Endometrial microvascular endothelial cells (primary cell): Measurements from ENCODE around the gene PSME2. TPM values are rescaled to one million over a fixed set of nuclear protein-coding genes. Genes with fewer than 3 reads are reported as not detected.

Experiments used
- in situ Hi-C: cut with HindIII; loops from 2 replicates; pipeline ENCODE4 v1.10.0; 2017; ENCODE audit warnings: low sequenced_read_pairs, low pct_unique_long_range_greater_than_20kb; ENCODE audit errors: inconsistent ontology term
- total RNA-seq: library from RNA; depleted of rRNA; stranded (reverse); fragments of >200 nt; gene quantifications from one replicate; pipeline ENCODE4 v1.2.3, GENCODE V29; 2015; ENCODE audit errors: inconsistent ontology term

Gene PSME2
- total RNA-seq, 1 donor from 2014 or later = 142 TPM

GRCh38 chr14:24160499-24160849, 14.1 kb upstream of the PSME2 start:
- in situ Hi-C loops = no loop called here

- in situ Hi-C loops = no loop called here
These were observed 13.5 kb upstream of the PSME2 start for GRCh38 chr14:24159777-24160498.

- in situ Hi-C loops = no loop called here
These were observed 10.9 kb upstream of the PSME2 start for GRCh38 chr14:24157331-24157730.

GRCh38 chr14:24156840-24157239, 10.4 kb upstream of the PSME2 start:
- in situ Hi-C loops = no loop called here

GRCh38 chr14:24155100-24155499, 8.7 kb upstream of the PSME2 start:
- in situ Hi-C loops = no loop called here

GRCh38 chr14:24151404-24152080, 5.1 kb upstream of the PSME2 start:
- in situ Hi-C loops = no loop called here

GRCh38 chr14:24150993-24151392, 4.6 kb upstream of the PSME2 start:
- in situ Hi-C loops = no loop called here

- in situ Hi-C loops = no loop called here
These were observed 4.2 kb upstream of the PSME2 start for GRCh38 chr14:24150567-24150966.

GRCh38 chr14:24150061-24150460, 3.7 kb upstream of the PSME2 start:
- in situ Hi-C loops = no loop called here

- in situ Hi-C loops = no loop called here
These were observed 3.0 kb upstream of the PSME2 start for GRCh38 chr14:24149302-24149969.

- in situ Hi-C loops = no loop called here
These were observed 1.5 kb upstream of the PSME2 start for GRCh38 chr14:24147761-24148428.

GRCh38 chr14:24146978-24147760, 759 bp upstream of the PSME2 start, which contains the start of gene RNF31:
Gene RNF31 (plus strand): TSS chr14:24147498. CDS start chr14:24147699, 201 bp downstream.
- in situ Hi-C loops = no loop called here

- in situ Hi-C loops = no loop called here
These were observed 539 bp downstream of the PSME2 start for GRCh38 chr14:24145690-24146452.

GRCh38 chr14:24145219-24145618, 1.2 kb downstream of the PSME2 start:
- in situ Hi-C loops = no loop called here

- in situ Hi-C loops = no loop called here
These were observed 2.0 kb downstream of the PSME2 start for GRCh38 chr14:24144451-24144850.

- in situ Hi-C loops = no loop called here
These were observed 2.9 kb downstream of the PSME2 start for GRCh38 chr14:24143511-24143910.

GRCh38 chr14:24141097-24141880, 5.1 kb downstream of the PSME2 start, which contains the start of gene EMC9:
Gene EMC9 (minus strand): TSS chr14:24141591. CDS start chr14:24141304, 287 bp downstream.
- in situ Hi-C loops = no loop called here
